EH (cell line): Measurements from ENCODE around the gene NPHP4.
A peak's percentile ranks its signal among the peaks of the same experiment; 100 is the strongest.

Experiments
- DNase-seq: peaks from one replicate; pipeline ENCODE4 v3.0.0-alpha.2; 2015; ENCODE audit warnings: low read depth

The NPHP4 gene

DNA sequence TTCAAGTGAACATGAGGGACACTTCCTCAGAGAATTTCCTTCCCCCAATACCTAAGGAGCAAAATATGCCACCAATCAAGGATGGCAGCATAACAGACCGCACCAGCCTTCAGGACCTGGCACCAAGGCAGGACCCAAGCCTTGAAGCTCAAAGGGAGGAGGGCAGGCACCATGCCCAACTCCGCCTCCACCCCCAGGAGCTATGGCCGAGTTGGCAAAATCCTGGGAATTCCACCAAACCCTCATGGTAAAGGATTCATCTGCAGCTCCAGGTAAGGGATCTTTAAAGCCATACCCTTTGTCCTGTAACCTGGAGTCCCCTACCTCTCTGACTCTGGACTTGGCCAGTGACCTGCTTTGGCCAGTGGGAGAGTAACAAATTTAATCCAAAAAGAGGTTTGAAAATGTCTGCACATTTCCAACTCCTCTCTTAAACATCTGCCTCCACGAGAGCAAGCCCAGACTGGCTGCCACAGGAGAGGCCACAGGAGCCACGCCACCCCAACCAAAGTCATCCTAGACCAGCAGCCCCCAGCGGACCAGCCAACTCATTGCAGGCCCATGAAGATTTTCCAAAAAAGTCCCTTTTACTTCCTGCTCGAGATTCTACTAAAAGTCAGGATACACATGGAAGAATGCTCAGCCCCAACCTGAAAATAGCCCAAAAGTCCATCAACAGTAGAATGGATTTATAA, 41.9 kb downstream of the NPHP4 start:
- DNase-seq = no peak

DNA sequence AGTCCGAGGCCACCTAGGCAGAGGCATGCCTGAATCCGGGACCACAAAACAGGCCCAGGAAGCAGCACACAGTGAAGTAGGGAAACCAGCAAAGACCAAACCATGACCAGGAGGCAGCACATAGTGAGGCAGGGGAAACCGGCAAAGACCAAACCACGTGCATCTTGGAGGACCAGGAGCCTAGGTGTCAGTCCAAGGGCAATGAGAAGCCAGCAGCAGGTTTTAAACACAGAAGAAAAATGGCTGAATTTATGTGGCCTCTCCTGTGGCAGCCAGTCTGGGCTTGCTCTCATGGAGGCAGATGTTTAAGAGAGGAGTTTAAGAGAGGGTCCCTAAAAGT, 42.5 kb downstream of the NPHP4 start:
- no peak for DNase-seq

DNA sequence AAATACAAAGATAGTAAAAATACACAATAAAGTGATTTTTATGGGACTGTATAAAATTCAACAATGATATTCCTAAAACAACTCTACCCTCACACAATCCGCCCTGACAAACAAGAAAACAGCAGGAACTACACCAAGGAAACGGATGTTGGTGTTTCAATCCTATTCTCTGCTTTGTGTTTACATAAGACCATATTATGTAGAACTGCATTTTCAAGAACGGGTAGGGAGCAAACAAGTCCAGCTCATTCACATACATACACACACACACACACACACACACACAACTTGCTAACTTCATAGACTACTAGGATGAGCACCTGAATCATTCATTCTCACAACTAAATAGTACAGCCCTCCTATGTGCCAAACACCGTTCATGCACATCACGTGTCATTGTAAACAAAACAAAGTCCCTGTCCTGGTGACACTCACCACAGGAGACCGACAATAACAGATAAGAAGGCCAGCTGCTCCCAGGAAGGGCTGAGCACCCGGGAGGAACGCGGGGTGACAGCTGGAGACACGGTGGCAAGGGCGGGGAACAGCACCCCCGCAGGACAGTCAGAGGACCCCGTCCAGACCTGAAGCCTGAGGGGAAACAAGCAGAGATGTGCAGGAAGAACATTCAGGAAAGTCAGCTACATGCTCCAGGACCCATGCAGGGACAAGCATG, 43.0 kb downstream of the NPHP4 start:
- DNase-seq = no peak

DNA sequence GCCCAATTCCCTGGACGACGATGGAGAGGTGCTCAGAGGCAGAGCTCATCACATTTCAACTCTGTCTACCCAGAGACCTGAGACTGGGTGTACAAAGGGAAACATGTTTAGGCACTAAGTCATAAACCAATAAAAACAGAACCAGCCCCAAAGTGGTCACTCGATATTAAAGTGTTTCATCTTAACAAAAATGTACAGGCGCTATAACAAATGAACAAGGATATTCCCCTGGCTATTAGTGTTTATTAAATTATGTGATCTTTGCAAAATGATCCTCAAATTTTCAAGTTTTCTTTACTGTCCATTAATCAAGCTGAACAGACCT, 43.6 kb downstream of the NPHP4 start:
- no peak for DNase-seq

GRCh38 chr1:5947978-5948680, 44.1 kb downstream of the NPHP4 start:
- DNase-seq = no peak

GRCh38 chr1:5947071-5947821, 45.0 kb downstream of the NPHP4 start:
- no peak for DNase-seq

- no peak for DNase-seq
These were observed 46.8 kb downstream of the NPHP4 start for GRCh38 chr1:5945445-5945844.

- DNase-seq = no peak
These were observed 47.4 kb downstream of the NPHP4 start for GRCh38 chr1:5944843-5945167.

GRCh38 chr1:5944154-5944842, 47.9 kb downstream of the NPHP4 start:
- DNase-seq = no peak

DNA sequence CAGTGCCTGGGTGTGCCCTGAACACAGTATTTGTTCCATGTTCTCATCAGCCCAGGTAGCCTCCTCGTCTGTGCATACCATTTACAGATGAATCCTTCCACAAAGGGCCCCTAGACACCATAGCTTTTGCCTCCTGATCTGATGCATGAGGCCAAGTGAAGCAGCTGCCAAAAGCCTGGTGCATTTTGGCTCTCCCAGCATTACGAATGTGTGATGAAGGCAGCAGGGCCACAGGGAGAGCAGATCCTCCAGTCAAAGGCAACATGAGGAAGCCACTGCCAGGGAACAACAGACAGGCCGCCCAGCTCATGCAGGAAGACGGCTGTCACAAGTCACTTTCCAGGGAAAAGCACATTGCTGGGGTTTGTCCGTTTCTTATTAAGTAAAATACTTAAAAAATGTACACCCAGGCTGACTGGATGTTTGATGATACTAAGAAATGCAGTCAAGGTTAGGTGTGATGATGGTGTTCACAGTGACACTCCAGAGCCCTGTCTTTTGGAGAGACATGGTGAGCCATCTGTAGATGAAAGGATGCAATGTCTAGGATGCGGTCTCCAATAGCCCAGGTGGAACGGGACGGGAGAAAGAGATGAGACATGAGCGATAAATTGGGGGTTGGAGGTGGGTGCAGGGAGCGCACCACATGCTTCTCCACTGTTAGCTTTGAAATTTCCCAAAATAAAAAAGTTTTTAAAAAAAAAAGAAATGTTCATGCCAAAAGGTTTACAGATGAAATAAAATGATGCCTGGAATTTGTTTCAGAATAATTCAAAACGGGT, 48.7 kb downstream of the NPHP4 start:
- no peak for DNase-seq

DNA sequence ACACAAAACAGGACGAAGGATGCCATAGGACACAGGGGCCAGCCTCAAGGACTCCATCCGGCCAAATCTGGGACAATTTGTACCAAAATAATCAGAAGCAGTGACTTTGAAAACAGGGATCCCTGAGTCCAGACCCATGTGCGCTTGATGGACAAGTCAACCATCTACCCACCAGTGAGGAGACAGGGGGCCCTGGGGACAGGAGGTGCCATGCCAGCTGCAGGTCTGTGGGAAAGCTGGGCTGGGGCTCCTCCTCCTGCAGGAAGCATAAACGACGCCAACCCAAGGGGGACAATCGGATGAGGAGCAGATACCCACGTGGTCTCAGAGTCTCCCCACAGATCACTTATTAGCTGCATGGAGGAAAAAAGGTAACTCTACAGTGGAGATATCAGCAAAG, 50.6 kb downstream of the NPHP4 start:
- no peak for DNase-seq

DNA sequence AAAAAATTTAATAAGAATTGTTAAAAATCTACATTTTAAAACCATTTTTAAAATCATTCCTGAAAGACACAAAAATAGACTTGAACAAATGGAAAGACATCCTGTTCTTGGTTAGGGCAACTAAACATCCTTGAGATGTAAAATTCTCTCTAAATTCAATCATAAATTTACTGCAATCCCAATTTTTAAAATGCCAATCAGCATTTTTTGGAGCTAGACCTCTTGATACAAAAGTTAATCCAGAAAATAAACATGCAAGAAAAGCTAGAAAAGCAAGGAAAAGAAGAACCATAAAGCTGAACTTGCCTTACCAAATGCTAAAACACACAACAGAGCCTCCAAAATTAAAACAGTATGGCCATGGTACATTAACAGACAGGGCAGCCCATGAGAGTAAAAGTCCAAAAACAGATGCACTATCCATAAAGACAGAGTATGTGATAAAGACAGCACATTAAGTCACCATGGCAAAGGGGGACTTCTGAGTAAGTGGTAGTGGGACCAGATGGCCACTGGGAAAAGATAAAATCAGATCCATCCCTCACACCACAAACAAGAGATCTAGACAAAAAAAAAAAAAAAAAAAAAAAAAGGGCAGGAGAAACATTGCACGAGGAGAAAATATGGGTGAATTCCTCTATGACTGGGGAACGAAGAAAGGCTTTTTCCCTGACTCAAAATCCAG, 51.4 kb downstream of the NPHP4 start:
- DNase-seq = no peak

DNA sequence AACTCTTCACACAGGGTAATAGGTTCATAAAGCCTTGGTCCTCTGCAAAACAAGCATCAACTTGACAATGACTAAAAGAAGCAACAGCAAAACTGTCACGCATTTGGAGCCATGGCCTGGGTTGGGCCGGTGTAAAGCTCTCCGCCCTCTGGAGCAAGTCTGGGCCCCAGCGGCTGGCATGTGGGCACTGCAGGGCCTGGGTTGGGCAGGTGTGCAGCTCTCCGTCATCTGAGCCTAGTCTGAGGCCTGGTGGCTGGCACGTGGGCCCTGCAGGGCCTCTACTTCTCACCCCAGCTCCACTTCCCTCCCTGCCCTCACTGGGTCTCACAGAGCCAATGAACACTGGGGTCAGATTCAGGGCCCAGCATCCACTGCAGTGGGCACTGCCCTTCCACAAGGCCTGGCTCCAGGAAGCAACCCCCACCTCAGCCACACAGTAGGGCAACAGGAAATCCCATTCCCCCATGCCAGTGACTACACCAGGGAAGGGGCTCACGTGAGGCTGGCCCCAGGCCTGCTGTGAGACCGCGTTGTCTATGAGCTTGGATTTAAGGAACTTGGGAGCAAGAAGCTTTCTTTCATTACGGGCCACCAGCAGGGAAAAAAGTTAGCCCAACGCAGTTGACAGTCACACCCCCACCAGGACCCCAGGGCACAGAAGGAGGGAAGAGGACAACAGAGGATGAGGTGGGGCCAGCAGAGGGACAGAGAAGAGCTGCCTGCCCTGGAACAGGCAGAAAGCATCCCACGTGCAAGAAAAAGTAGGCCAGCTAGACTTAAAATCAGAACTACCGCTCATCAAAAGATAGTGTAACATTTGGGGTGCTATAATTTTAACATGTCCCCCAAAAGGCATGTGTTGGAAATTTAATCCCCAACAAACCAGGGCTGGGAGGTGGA, 52.7 kb downstream of the NPHP4 start:
- DNase-seq = no peak

DNA sequence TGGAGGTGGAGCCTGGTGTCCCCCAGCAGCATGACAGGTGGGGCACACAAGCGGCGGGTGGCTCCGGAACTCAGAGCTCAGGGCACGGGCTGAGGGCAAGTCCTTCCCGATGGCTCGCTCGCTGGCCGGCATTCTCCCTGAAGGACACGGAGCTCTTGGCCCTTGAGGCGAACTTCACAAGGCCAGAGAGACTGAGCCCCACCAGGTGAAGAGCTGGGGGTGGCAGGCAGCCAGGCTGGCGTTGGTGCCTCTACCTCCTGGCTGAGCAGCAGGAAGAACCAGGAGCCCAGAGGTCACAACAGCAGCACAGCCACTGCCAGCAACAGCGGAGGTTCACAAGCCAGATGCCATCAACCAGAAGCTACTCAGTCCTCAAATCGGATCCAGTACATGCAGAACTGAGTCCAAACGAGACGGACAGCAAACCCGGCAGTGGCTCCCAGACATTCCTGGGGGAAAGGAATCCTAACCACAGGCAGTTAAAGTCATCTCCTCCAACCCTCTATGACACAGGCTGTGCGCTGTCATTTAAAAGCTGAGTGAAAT, 54.1 kb downstream of the NPHP4 start:
- peak; percentile 86 for DNase-seq

GRCh38 chr1:5937373-5937857, 54.8 kb downstream of the NPHP4 start:
- DNase-seq = no peak

DNA sequence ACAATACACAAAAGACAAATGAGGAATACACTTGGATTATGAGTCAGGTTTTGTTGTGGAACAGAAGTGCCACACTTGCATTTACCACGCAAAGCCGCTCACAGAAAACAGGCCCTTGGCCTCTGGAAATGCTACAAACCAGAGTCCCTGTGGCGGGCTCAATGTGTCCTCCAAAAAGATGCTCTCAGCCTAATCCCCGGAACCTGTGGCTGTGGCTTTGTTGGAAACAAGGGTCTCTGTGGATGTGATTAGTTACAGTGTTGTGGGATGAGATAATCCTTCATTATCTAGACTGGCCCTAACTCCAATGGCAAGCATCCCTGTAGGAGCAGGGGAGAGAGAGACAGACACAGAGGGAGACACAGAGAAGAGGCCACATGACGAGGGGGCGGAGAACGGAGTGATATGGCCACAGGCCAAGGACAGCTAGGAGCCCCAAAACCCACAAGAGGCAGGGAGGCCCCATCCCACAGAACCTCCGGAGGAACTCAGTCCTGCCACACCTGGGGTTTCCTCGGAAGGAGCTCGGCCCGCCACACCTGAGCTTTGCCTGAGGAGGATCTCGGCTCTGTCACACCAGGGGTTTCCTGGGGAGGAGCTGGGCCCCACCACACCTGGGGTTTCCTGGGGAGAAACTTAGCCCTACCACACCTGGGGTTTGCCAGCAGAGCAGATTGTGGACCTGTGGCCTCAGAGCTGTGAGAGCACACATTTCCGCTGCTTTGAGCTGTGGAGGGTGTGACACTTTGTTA, 55.4 kb downstream of the NPHP4 start:
- no peak for DNase-seq

- no peak for DNase-seq
These were observed 56.1 kb downstream of the NPHP4 start for GRCh38 chr1:5936126-5936525.

GRCh38 chr1:5935026-5935425, 57.2 kb downstream of the NPHP4 start:
- DNase-seq = no peak
